ENCODE data around the gene IFI27. TPM values are rescaled to one million over a fixed set of nuclear protein-coding genes. Genes with fewer than 3 reads are reported as not detected.

Gene IFI27
- total and polyA plus RNA-seq, 2 donors (not counting 1 experiment from before 2014, with no cell fraction given), result 0.15 to 0.81 TPM

DNA sequence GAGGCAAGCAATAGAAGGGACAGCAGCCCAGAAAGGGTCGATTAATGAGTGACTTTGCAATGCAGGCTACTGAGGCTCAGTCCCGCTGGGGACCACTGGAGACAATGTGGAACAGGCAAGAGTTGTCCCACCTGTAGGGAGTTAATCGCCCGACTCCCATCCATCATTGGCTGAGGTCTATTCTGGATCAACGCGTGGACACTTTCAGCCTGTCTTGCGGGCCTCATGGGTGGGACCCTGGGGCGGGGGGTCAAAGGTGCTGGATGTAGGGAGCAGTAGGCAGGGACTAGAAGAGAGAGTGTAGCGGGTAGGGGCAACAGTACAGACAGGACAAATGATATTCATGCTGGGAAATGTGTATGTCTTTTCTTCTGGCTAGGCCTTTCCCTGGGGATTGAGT, 12.8 kb downstream of the IFI27 start:
- Histone ChIP-seq H3K79me2 (ENCODE audit: control insufficient read depth, insufficient read depth, low read length) (no peaks in the 10 kb centered on the region), H3K4me3 (ENCODE audit: control extremely low read depth in 1 of 5, extremely low read depth in 1 of 5, insufficient read depth in 1 of 5, low read depth in 2 of 5, low read length in 4 of 5) (no peak overlapping the region), H3K27ac (ENCODE audit: low read length in 2 of 2) (no peak overlapping the region), H3K9ac (ENCODE audit: low read length) (no peak overlapping the region), H3K9me3 (ENCODE audit: control extremely low read depth in 1 of 3, control insufficient read depth in 2 of 3, insufficient read depth in 1 of 3, low read length in 2 of 3) (peaks cover 0 to 23% (median 17%) of the 10 kb centered on the region in 3 donors), H3K36me3 (replicated peaks in 1 of 2; ENCODE audit: control extremely low read depth in 1 of 2, control insufficient read depth in 1 of 2, extremely low read depth in 1 of 2, insufficient read depth in 2 of 2, low read length in 1 of 2) (peaks cover 0 to 3% of the 10 kb centered on the region in 2 experiments), H3K27me3 (replicated peaks in 1 of 4; ENCODE audit: control extremely low read depth in 1 of 4, control insufficient read depth in 3 of 4, insufficient read depth in 4 of 4, low read length in 3 of 4) (peaks cover 0 to 18% (median 0%) of the 10 kb centered on the region in 4 experiments), H2AFZ (ENCODE audit: insufficient read depth, low read depth, low read length, poor library complexity, severe bottlenecking) (no peak overlapping the region), H3K4me2 (replicated peaks; ENCODE audit: low read depth, low read length, poor library complexity, severe bottlenecking) (no peak overlapping the region), H4K20me1 (ENCODE audit: control insufficient read depth, insufficient read depth, low read length, poor library complexity, severe bottlenecking) (no peaks in the 10 kb centered on the region), H3K4me1 (ENCODE audit: control insufficient read depth in 2 of 2, insufficient read depth in 2 of 2, low read length in 2 of 2) (no peaks in the 10 kb centered on the region)
- peaks cover 13% of the 10 kb centered on the region for H3K9me3 Mint-ChIP-seq (ENCODE audit: insufficient read depth)
- no peaks in the 10 kb centered on the region for H3K4me1 Mint-ChIP-seq
- DNase-seq (no peak), ATAC-seq (ENCODE audit: low read depth) (no peak)
- H3K27ac Mint-ChIP-seq, result no peak overlapping the region
- TF ChIP-seq EZH2 (IDR thresholded peaks at IDR 0.05; ENCODE audit: borderline replicate concordance, insufficient read depth, low read depth, low read length, poor library complexity, severe bottlenecking), result no peak
- TF ChIP-seq, protein P1, sequence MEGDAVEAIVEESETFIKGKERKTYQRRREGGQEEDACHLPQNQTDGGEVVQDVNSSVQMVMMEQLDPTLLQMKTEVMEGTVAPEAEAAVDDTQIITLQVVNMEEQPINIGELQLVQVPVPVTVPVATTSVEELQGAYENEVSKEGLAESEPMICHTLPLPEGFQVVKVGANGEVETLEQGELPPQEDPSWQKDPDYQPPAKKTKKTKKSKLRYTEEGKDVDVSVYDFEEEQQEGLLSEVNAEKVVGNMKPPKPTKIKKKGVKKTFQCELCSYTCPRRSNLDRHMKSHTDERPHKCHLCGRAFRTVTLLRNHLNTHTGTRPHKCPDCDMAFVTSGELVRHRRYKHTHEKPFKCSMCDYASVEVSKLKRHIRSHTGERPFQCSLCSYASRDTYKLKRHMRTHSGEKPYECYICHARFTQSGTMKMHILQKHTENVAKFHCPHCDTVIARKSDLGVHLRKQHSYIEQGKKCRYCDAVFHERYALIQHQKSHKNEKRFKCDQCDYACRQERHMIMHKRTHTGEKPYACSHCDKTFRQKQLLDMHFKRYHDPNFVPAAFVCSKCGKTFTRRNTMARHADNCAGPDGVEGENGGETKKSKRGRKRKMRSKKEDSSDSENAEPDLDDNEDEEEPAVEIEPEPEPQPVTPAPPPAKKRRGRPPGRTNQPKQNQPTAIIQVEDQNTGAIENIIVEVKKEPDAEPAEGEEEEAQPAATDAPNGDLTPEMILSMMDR (IDR thresholded peaks at IDR 0.05), result no peak
- WGBS (ENCODE audit: insufficient coverage), result 98% methylated on average over 9 of the region's 9 CpGs
- ChIA-PET CTCF (interaction anchor here (1.1 kb wide), 1 partner anchor 14 kb away, joined by 4 read pairs; no protein-coding TSS in a partner anchor), POLR2A (no interaction called here)
- H3K27me3 Mint-ChIP-seq, result peaks cover 16% of the 10 kb centered on the region
- intact Hi-C loops (cut with micrococcal nuclease), result no loop called here
- no peak overlapping the region for H3K4me3 Mint-ChIP-seq

GRCh38 chr14:94123868-94124267, 13.3 kb downstream of the IFI27 start:
- Histone ChIP-seq H3K79me2 (ENCODE audit: control insufficient read depth, insufficient read depth, low read length) (no peaks in the 10 kb centered on the region), H2AFZ (ENCODE audit: insufficient read depth, low read depth, low read length, poor library complexity, severe bottlenecking) (no peak overlapping the region), H3K27ac (ENCODE audit: low read length in 2 of 2) (no peak overlapping the region), H3K4me2 (replicated peaks; ENCODE audit: low read depth, low read length, poor library complexity, severe bottlenecking) (no peak overlapping the region), H3K9ac (ENCODE audit: low read length) (no peak overlapping the region), H3K36me3 (replicated peaks in 1 of 2; ENCODE audit: control extremely low read depth in 1 of 2, control insufficient read depth in 1 of 2, extremely low read depth in 1 of 2, insufficient read depth in 2 of 2, low read length in 1 of 2) (peaks cover 0 to 3% of the 10 kb centered on the region in 2 experiments), H3K4me1 (ENCODE audit: control insufficient read depth in 2 of 2, insufficient read depth in 2 of 2, low read length in 2 of 2) (peaks cover 2 to 5% of the 10 kb centered on the region in 2 donors), H3K4me3 (ENCODE audit: control extremely low read depth in 1 of 5, extremely low read depth in 1 of 5, insufficient read depth in 1 of 5, low read depth in 2 of 5, low read length in 4 of 5) (no peak overlapping the region), H3K27me3 (replicated peaks in 1 of 4; ENCODE audit: control extremely low read depth in 1 of 4, control insufficient read depth in 3 of 4, insufficient read depth in 4 of 4, low read length in 3 of 4) (peaks cover 0 to 14% (median 0%) of the 10 kb centered on the region in 4 experiments), H3K9me3 (ENCODE audit: control extremely low read depth in 1 of 3, control insufficient read depth in 2 of 3, insufficient read depth in 1 of 3, low read length in 2 of 3) (peaks cover 0 to 23% (median 17%) of the 10 kb centered on the region in 3 donors), H4K20me1 (ENCODE audit: control insufficient read depth, insufficient read depth, low read length, poor library complexity, severe bottlenecking) (no peaks in the 10 kb centered on the region)
- Mint-ChIP-seq H3K27ac (no peak overlapping the region), H3K9me3 (ENCODE audit: insufficient read depth) (peaks cover 13% of the 10 kb centered on the region), H3K4me3 (no peak overlapping the region), H3K27me3 (peaks cover 16% of the 10 kb centered on the region), H3K4me1 (peaks cover 3% of the 10 kb centered on the region)
- ChIA-PET POLR2A (no interaction called here), CTCF (interaction anchor here (1.1 kb wide), 1 partner anchor 14 kb away, joined by 4 read pairs; no protein-coding TSS in a partner anchor)
- intact Hi-C loops (cut with micrococcal nuclease), result no loop called here
- WGBS (ENCODE audit: insufficient coverage), result no CpG with 5 or more reads among the region's 1 CpG
- no peak for ATAC-seq (ENCODE audit: low read depth)
- TF ChIP-seq, protein P1 (IDR thresholded peaks at IDR 0.05), result no peak
- TF ChIP-seq EZH2 (IDR thresholded peaks at IDR 0.05; ENCODE audit: borderline replicate concordance, insufficient read depth, low read depth, low read length, poor library complexity, severe bottlenecking), result no peak
- DNase-seq, result no peak

Data from B cell (primary cell).